Kidney (tissue), 14 donors: Measurements from ENCODE around the gene STAP2. TPM values are rescaled to one million over a fixed set of nuclear protein-coding genes. Genes with fewer than 3 reads are reported as not detected.

Experiments
- DNase-seq, 5 donors: peaks; one replicate each; pipeline ENCODE4 v3.0.0-alpha.2; 2013 to 2020
- FAIRE-seq: peaks from 2 replicates; lab custom pipeline; 2012; peaks lifted over from hg19 to GRCh38; lab: Jason Lieb, UNC
- H3K27ac ChIP-seq, 2 donors: one replicate each; pipeline ENCODE4 v1.7.0; 2013; ENCODE audit warnings: low read depth in 2 of 2, low read length in 2 of 2, inconsistent platforms in 1 of 2
- H3K27me3 ChIP-seq: one replicate; pipeline ENCODE4 v1.7.1; 2013; ENCODE audit warnings: low read length, inconsistent platforms; ENCODE audit not compliant: control insufficient read depth, insufficient read depth
- H3K36me3 ChIP-seq, 3 donors: one replicate each; pipeline versions ENCODE4 v1.7.0 to v1.7.1; 2013; ENCODE audit warnings: low read length in 3 of 3, control low read depth in 1 of 3, inconsistent platforms in 1 of 3; ENCODE audit not compliant: insufficient read depth in 3 of 3, control insufficient read depth in 2 of 3
- H3K4me1 ChIP-seq, 3 donors: one replicate each; pipeline versions ENCODE4 v1.7.0 to v1.7.1; 2013; ENCODE audit warnings: low read length in 3 of 3, inconsistent platforms in 1 of 3, low read depth in 1 of 3; ENCODE audit not compliant: control insufficient read depth in 2 of 3, insufficient read depth in 2 of 3
- H3K4me3 ChIP-seq, 3 donors: one replicate each; pipeline versions ENCODE4 v1.7.0 to v1.8.1; 2013; ENCODE audit warnings: low read length in 3 of 3, control low read depth in 1 of 3, inconsistent platforms in 1 of 3
- H3K9ac ChIP-seq, 3 donors: one replicate each; pipeline versions ENCODE4 v1.7.0 to v1.7.1; 2013; ENCODE audit warnings: low read length in 3 of 3, control low read depth in 1 of 3, inconsistent platforms in 1 of 3
- H3K9me3 ChIP-seq, 3 donors: one replicate each; pipeline versions ENCODE4 v1.7.0 to v1.7.1; 2013; ENCODE audit warnings: low read length in 3 of 3, control low read depth in 1 of 3, inconsistent platforms in 1 of 3; ENCODE audit not compliant: control insufficient read depth in 2 of 3, insufficient read depth in 1 of 3
- CTCF ChIP-seq: IDR thresholded peaks from 3 replicates; pipeline ENCODE4 v1.5.1; 2012; ENCODE audit warnings: mild to moderate bottlenecking, moderate library complexity, borderline replicate concordance; ENCODE audit not compliant: insufficient read depth; ENCODE audit errors: extremely low read depth
- intact Hi-C: fragments of 100-400 bp; cut with DNase I; formaldehyde crosslinking; loops from one replicate; pipeline ENCODE4 v1.11.1; 2022
- polyA plus RNA-seq: library from polyadenylated mRNA; stranded (reverse); fragments of 350-450 nt; fragmentation: Illumina TruSeq; extraction: RNeasy Lipid Tissue Mini Kit (QIAGEN cat#74804); gene quantifications from one replicate; pipeline ENCODE4 v1.2.3, GENCODE V29; 2014; ENCODE audit warnings: low read depth, low replicate concordance; ENCODE audit not compliant: insufficient read depth
- total RNA-seq: library from RNA; stranded (reverse); fragmentation: NEBNext Ultra II Directional; extraction: Animal tissue kit (Norgen Biotek cat#: 25700); gene quantifications from one replicate; pipeline ENCODE4 v1.2.1, GENCODE V29; 2021
- donor health status: control.
- donor health status: control.
- donor health status: control.
- donor health status: control.
- donor health status: control.
- donor health status: DM: yes; HTN: yes; CAD: no.
- donor health status: Normal renal cell carcinoma (clear cell type).

STAP2 gene
- total and polyA plus RNA-seq, 2 donors from 2014 or later = 32.3 to 61.5 TPM

- no peaks in the 10 kb centered on the region for H3K9me3 ChIP-seq
- H3K27me3 ChIP-seq = no peaks in the 10 kb centered on the region
- no peak overlapping the region for H3K9ac ChIP-seq
- intact Hi-C loops = no loop called here
- DNase-seq = peak in 2 of 5 donors; percentile 63 to 76
- H3K27ac ChIP-seq = no peak overlapping the region
- H3K36me3 ChIP-seq = peaks cover 0 to 33% (median 12%) of the 10 kb centered on the region in 3 donors
- no peak for FAIRE-seq
- no peaks in the 10 kb centered on the region for H3K4me1 ChIP-seq
- H3K4me3 ChIP-seq = no peak overlapping the region
- no peak for TF ChIP-seq CTCF
These were observed 23.6 kb upstream of the STAP2 start for GRCh38 chr19:4362101-4362828.

GRCh38 chr19:4361152-4362046, 22.8 kb upstream of the STAP2 start:
- Histone ChIP-seq H3K36me3 (peaks cover 0 to 29% (median 12%) of the 10 kb centered on the region in 3 donors), H3K9me3 (no peaks in the 10 kb centered on the region), H3K27ac (no peak overlapping the region), H3K9ac (no peak overlapping the region), H3K4me3 (no peak overlapping the region), H3K27me3 (no peaks in the 10 kb centered on the region), H3K4me1 (no peaks in the 10 kb centered on the region)
- intact Hi-C loops = no loop called here
- no peak for TF ChIP-seq CTCF
- no peak for FAIRE-seq
- DNase-seq = peak in 2 of 5 donors; percentile 67 to 79

GRCh38 chr19:4360641-4361151, 22.1 kb upstream of the STAP2 start:
- H3K9me3 ChIP-seq = no peaks in the 10 kb centered on the region
- H3K4me1 ChIP-seq = no peaks in the 10 kb centered on the region
- no peak for FAIRE-seq
- H3K4me3 ChIP-seq = no peak overlapping the region
- H3K27me3 ChIP-seq = no peaks in the 10 kb centered on the region
- TF ChIP-seq CTCF = no peak
- intact Hi-C loops = no loop called here
- peak in 2 of 5 donors; percentile 87 to 88 for DNase-seq
- H3K9ac ChIP-seq = no peak overlapping the region
- H3K27ac ChIP-seq = no peak overlapping the region
- peaks cover 0 to 27% (median 9%) of the 10 kb centered on the region in 3 donors for H3K36me3 ChIP-seq
